Ammon's horn (tissue), 1 donor: ENCODE measurements around the gene WDR49.

Experiments
- DNase-seq: peaks from one replicate; pipeline ENCODE4 v3.0.0-alpha.2; 2016; ENCODE audit warnings: low spot score

Gene WDR49

DNA sequence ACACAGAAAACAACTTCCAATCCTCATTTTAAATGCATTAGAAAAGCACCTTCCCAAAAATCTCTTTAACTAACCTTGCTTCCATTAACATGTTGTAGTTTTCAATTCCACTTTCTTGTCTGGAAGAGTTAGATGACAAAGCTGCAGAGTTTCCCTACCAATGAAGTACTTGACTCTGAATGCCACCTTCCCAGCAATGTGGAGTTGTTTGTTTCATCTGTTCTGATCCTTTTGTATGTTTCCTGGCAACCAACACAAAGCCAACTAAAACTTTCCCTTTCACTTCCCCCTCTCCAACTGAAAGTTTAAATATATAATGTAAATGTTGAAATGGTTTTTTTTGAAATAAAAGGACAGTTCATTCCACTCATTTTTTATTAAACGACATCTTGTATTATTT lies at the start of gene WDR49:
TSS of gene WDR49 (minus strand) at position 183 of the 400 bp plus-strand sequence. CDS start 517 bp downstream, outside the sequence.
- DNase-seq, result peak; percentile 21

DNA sequence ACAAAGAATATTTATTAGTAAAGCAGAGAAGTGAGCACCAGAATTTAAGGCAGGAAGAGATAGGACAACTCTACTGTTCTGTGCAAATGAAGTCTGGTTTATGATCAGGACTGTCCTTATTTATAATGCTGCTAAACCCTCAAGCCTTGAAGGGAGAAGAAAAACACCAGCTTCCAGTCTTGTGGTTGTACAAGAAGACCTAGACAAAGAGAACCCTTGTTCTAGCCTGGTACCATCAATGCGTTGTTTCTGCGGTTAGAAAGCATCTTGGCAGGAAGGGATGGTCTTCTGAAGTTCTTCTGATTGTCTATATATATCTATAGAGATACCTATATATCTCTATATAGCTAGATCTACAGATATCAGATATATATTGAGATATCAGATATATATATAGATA lies 47.2 kb upstream of the WDR49 start:
- no peak for DNase-seq

GRCh38 chr3:167700046-167700445 lies 46.3 kb upstream of the WDR49 start:
- no peak for DNase-seq

- DNase-seq, result no peak
Measured at GRCh38 chr3:167694121-167694520, 40.4 kb upstream of the WDR49 start.

DNA sequence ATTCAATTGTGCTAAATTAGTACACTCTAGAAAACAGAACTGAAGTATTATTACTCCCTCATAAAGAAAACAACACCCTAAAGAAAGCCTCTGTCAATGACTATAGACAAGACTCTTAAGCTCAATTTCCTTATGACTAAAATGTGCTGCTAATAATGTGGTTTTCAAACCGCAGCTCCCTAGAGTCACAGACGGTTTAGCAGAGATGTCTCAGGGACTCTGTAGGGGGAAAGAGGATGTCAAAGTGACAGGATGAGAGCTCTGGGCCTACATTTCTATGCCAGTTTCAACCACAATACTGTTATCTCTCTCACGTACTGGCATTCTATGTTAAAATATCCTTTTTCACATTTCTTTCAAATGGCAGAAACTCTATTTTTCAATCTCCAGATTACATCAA lies 37.6 kb upstream of the WDR49 start:
- no peak for DNase-seq

DNA sequence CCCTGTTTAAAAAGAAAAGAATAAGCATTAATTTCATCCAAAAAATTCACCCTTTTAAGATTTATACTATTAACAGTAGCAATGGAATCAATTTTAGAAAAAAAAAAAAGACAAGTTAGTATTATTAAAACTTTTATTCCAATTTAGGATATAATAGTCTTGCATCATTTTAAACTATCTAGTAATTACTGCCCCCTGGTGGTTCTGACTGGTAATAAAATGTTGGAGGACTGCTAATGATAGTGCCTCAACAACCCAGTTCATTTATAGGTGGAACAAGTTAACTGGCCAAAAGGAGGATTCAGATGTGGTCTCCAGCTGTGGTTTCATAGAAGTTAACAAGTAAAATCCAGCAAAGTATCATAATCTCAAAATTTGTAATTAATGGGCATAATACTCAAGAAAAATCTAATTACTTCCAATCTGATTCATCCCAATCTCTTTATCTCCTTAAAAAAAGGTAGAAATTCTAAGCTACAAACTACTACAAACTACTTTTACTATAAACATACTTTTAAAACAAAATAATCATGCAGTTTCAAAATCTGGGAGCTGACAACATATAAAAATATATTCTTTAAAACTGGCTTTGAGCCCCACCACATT lies 30.7 kb upstream of the WDR49 start:
- peak; percentile 63 for DNase-seq

- no peak for DNase-seq
Measured at GRCh38 chr3:167679526-167679925, 25.8 kb upstream of the WDR49 start.

DNA sequence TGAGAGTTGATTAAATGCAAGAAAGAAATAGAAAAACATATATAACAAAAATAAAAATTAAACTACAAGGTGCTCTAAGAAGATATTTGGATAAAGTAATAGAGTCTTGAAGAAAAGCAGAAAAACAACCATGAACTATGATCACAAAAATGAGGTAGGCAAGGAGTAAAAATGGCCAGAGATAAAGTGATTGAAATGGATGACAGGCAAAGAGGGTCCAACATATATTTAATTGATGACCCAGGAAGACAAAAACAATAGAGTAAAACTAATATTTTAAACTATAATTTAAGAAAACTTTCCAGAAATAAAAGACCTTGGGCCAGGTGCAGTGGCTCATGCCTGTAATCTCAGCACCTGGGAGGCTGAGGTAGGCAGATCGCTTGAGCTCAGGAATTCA lies 22.1 kb upstream of the WDR49 start:
- DNase-seq, result no peak

GRCh38 chr3:167673221-167673620 lies 19.5 kb upstream of the WDR49 start:
- DNase-seq, result no peak

GRCh38 chr3:167671878-167672427 lies 18.2 kb upstream of the WDR49 start:
- DNase-seq, result no peak

- DNase-seq, result no peak
Measured at GRCh38 chr3:167669699-167670098, 16.0 kb upstream of the WDR49 start.

DNA sequence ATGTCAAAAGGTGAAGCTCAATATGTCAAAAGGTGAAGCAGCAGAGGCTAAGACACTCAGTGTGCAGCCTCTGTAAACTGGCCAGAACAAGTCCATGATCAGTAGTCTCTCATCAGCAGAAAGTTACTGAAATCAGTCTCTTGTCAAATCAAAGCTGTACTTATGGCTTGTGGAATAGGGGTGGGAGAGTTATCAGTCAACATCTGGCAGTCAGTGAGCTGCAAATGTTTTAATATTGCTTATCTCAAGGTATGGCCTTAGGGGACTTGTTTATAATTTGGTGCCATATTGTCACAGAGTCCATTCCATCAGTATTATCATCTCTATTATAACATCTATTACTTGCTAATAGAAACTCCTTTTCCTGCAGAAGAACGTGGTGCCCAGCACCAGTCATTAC lies 14.9 kb upstream of the WDR49 start:
- no peak for DNase-seq

DNA sequence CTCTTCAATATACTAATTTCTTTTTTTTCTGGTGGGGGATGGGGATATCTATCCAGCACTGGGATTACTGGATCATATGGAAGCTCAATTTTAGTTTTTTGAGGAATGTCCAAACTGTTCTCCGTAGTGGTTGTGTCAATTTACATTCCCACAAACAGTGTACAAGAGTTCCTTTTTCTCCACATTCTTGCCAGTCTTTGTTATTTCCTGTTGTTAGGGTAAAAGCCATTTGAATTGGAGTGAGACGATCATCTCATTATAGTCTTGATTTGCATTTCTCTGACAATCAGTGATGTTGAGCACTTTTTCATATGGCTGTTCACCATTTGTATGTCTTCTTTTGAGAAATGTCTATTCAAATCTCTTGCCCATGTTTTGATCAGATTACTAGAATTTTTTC lies 12.8 kb upstream of the WDR49 start:
- no peak for DNase-seq

DNA sequence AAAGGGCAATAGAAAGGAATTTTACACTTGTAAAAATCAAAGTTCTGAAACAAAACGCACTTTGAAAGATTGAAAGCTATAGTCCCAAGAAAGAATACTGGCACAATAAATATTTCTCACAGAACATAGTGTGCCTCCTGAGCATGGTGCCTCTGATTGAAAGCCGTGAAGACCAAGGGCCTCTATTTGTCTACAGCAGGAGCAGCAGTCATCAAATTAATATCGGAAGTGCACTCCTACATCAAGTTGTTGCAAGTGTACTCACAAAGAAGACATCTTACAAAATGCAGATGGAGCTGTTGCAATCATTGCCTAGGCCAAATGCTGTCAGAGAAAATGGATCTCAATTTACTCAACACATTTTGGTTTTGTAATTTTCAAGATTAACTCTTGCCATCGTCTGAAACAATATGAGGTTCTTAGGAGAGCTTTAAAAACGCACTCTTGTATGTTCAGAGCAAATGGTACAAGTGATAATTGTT lies 9.2 kb upstream of the WDR49 start:
- no peak for DNase-seq

DNA sequence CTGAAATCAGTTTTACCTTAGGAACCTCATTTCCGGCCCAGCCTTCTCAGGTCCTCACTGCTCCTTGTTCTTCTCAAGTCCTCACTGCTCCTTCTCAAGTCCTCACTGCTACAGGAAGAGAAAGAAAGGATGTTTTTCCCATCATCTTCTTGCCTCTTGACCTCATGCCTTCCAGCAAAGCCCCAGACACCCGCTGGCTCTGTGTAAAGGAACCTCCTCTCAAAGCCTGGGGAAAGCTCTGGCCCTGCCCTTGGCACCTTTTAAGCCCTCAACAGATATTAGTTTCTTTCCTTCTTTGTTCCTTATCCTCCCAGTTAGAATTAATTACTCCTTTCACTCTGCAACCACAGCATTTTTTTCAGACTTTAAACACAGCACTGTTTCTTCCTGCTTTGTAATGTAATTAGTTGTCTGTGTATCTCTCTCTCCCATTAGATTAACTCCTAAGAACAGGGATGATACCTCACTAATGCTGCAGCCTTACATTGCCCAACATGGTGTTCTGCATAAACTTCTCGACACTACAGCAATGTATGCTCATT lies 4.0 kb upstream of the WDR49 start:
- DNase-seq, result no peak

DNA sequence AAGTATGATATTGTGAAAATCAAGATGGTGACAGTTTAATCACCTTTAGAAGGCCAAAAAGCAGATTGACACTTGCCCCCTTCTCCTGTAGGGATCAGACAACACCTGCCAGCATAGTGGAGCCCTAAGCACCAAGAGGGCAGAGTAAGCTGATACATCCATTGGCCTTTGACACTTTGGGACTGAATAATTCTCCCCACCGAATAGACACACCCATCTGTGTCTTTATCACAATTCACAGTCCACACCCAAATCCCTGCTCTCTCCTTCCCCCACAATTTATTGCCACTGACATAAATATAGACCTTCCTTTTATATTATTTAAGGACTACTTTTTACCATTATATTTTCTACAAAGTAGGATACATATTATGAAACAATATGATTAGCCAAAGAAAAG lies 3.1 kb upstream of the WDR49 start:
- no peak for DNase-seq

- DNase-seq, result no peak
Measured at GRCh38 chr3:167653155-167653554, 587 bp downstream of the WDR49 start.

DNA sequence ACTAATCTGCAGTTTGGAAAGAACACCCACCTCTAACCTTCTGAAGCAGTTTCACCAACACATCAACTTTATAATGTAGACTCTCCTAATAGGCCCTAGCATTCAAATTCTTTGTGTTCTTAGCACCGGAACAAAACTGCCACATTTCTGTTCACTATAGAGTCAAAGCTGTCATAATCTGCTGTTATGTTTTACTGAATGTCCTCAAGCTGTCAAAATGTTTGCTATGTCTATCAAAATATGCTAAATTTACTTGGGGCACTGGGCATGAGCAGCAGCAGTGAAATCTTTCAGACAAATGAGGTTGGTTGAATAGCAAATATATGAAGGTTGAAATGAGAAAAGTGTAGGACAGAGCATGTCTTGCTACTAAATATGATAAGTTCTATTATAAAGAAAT lies 1.9 kb downstream of the WDR49 start:
- no peak for DNase-seq

GRCh38 chr3:167650459-167650858 lies 3.3 kb downstream of the WDR49 start:
- no peak for DNase-seq

- no peak for DNase-seq
Measured at GRCh38 chr3:167649746-167650145, 4.0 kb downstream of the WDR49 start.

- DNase-seq, result no peak
Measured at GRCh38 chr3:167644611-167645010, 9.1 kb downstream of the WDR49 start.

DNA sequence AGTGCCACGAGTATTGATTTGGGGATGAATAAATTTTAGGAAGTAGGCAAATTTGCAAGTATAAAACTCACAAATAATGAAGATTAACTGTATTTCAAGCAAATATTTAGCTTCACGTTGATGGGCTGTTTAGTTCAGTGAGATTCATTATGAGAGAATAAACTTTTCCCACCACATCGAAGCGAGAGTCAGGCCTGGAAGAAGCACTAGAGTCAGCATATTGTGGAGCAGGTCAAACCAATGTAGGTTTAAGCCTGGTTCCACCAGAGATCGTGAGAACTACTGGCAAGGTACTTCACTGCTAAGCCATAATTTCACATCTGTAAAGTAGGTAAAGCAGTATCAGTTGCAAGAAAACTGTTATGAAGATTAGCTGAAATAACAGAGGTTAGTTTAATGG lies 22.3 kb downstream of the WDR49 start:
- no peak for DNase-seq

DNA sequence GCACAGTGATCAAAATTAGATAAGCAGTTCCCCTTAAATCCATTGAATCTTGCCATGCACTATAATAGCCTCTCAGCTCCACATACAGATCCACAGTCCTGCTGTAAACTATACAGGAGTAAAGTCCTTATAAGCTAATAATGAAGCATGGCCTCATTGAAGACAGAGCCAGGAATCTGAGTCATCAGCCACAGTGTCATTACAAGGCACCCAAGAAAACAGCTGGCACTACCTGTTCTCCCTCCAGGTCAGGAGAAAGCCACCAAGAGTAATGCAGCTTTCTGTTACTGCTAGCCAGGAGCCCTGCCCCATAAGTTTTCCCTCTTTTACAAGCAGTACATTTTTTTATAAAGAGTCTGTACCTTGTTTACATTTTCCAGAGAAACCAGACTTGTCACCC lies 27.3 kb downstream of the WDR49 start:
- no peak for DNase-seq

- DNase-seq, result no peak
Measured at GRCh38 chr3:167615030-167615429, 38.7 kb downstream of the WDR49 start.
